EH (cell line): ENCODE results near the gene SFTPD.
"Not testable (repeated sequence)": the region's sequence is repeated elsewhere in the genome, so short reads cannot be mapped to it uniquely, and the experiment has no call there.

ENCODE experiments used
- DNase-seq: peaks from one replicate; pipeline ENCODE4 v3.0.0-alpha.2; 2015; ENCODE audit warnings: low read depth

Gene SFTPD

GRCh38 chr10:79925614-79926013, 23.3 kb downstream of the SFTPD start:
- DNase-seq = no peak

GRCh38 chr10:79923669-79924068, 25.2 kb downstream of the SFTPD start:
- DNase-seq = no peak

- DNase-seq = no peak
Measured at GRCh38 chr10:79923145-79923544, 25.8 kb downstream of the SFTPD start.

- not testable (repeated sequence) for DNase-seq
Measured at GRCh38 chr10:79922011-79922412, 26.9 kb downstream of the SFTPD start.

- DNase-seq = not testable (repeated sequence)
Measured at GRCh38 chr10:79915838-79916237, 33.1 kb downstream of the SFTPD start.

GRCh38 chr10:79914512-79914911, 34.4 kb downstream of the SFTPD start:
- not testable (repeated sequence) for DNase-seq

- DNase-seq = no peak
Measured at GRCh38 chr10:79910836-79911235, 38.1 kb downstream of the SFTPD start.

GRCh38 chr10:79910344-79910743, 38.6 kb downstream of the SFTPD start:
- DNase-seq = no peak

GRCh38 chr10:79905322-79906314, 43.3 kb downstream of the SFTPD start:
- DNase-seq = peak; percentile 69

GRCh38 chr10:79904671-79905321, 44.1 kb downstream of the SFTPD start:
- DNase-seq = peak; percentile 76

- peak; percentile 44 for DNase-seq
Measured at GRCh38 chr10:79901571-79901970, 47.3 kb downstream of the SFTPD start.

GRCh38 chr10:79898597-79899325, 50.1 kb downstream of the SFTPD start:
- peak; percentile 80 for DNase-seq

- not testable (repeated sequence) for DNase-seq
Measured at GRCh38 chr10:79892896-79893295, 56.0 kb downstream of the SFTPD start.

GRCh38 chr10:79890469-79890868, 58.4 kb downstream of the SFTPD start:
- no peak for DNase-seq

- DNase-seq = not testable (repeated sequence)
Measured at GRCh38 chr10:79888984-79889383, 59.9 kb downstream of the SFTPD start.
